ENCODE measurements around the gene HMBS. TPM values are rescaled to one million over a fixed set of nuclear protein-coding genes. Genes with fewer than 3 reads are reported as not detected.

HMBS gene
- total and polyA plus RNA-seq, 2 of the 8 experiments (the other 6 are each of a cell fraction or from before 2014, with no cell fraction given), result 69.3 to 109 TPM

DNA sequence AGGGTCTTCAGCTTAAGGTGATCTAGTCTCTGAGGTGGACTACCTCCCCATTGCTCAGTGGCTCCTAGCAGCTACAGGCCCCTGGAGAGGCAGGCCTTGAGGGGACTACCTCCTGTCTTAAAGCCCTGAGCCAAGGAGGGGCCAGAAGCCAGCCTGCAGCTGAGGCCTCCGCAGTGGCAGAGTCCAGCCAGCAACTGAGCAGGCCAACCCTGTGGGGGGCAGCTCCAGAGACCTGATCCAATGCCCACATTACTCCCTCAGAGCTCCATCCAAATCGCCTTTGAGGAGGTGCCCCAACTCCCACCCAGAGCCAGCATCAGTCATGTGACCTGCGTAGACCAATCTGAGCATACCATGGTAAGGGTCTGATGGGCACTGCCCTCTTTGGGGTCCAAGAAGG lies 25.2 kb downstream of the HMBS start:
- H3K23ac ChIP-seq (ENCODE audit: insufficient read length), result no peak overlapping the region
- no peak overlapping the region for H2BK20ac ChIP-seq (ENCODE audit: low read length)
- no peak overlapping the region for H4K5ac ChIP-seq (ENCODE audit: insufficient read length, low read depth, low read length)
- ChIA-PET POLR2A (ENCODE audit: partially characterized antibody) (interaction anchor here (0.6 to 10.6 kb wide), 7 partner anchors 8 to 162 kb away, joined by 3 to 139 read pairs (median 6); partner anchors contain the start of genes DPAGT1, HINFP and HMBS), CTCF (ENCODE audit: partially characterized antibody) (interaction anchor here (0.6 to 5.4 kb wide), 9 partner anchors 10 to 212 kb away, joined by 3 to 26 read pairs (median 6); partner anchors contain the start of gene HINFP)
- FAIRE-seq, result no peak
- H3K56ac ChIP-seq (replicated peaks; ENCODE audit: insufficient read length, low read depth, low read length), result no peak overlapping the region
- H3K79me2 ChIP-seq (ENCODE audit: control insufficient read depth in 1 of 2, insufficient read depth in 2 of 2, low read length in 2 of 2), result no peaks in the 10 kb centered on the region
- H2BK5ac ChIP-seq (ENCODE audit: low read depth, low read length), result no peak overlapping the region
- H3K23me2 ChIP-seq (ENCODE audit: low read depth, low read length), result peaks cover 12% of the 10 kb centered on the region
- no peak overlapping the region for H3K18ac ChIP-seq (ENCODE audit: extremely low read depth, low read length)
- H3K79me1 ChIP-seq (ENCODE audit: low read depth, low read length), result no peaks in the 10 kb centered on the region; the same call in 1 of the 2 replicates
- no peak overlapping the region for H4K8ac ChIP-seq (ENCODE audit: extremely low read depth, insufficient read depth, low read length)
- no peak overlapping the region for H2BK12ac ChIP-seq (ENCODE audit: low read depth, low read length)
- H3K9me3 ChIP-seq (ENCODE audit: insufficient read depth in 2 of 2, low read depth in 1 of 2, low read length in 1 of 2), result no peaks in the 10 kb centered on the region
- no peak overlapping the region for H3K14ac ChIP-seq (ENCODE audit: insufficient read length)
- H3K4me1 ChIP-seq (replicated peaks in 1 of 4; ENCODE audit: control insufficient read depth in 3 of 4, insufficient read depth in 4 of 4, low read length in 3 of 4), result peaks cover 0 to 20% (median 5%) of the 10 kb centered on the region in 4 experiments; a peak in 5 of 7 replicates
- DNase-seq (ENCODE audit: low read depth in 1 of 2, low spot score in 2 of 2), result no peak
- no peak overlapping the region for H2AFZ ChIP-seq (ENCODE audit: low read length)
- peaks cover 0 to 4% of the 10 kb centered on the region in 2 experiments for H4K20me1 ChIP-seq (replicated peaks in 1 of 2; ENCODE audit: control insufficient read depth in 1 of 2, insufficient read depth in 2 of 2, low read length in 2 of 2)
- peaks cover 2 to 20% (median 15%) of the 10 kb centered on the region in 4 experiments for H3K27me3 ChIP-seq (replicated peaks in 1 of 4; ENCODE audit: control insufficient read depth in 3 of 4, extremely low read depth in 1 of 4, insufficient read depth in 3 of 4, low read length in 3 of 4)
- H3K4me2 ChIP-seq (ENCODE audit: insufficient read depth in 1 of 2, low read depth in 2 of 2, low read length in 2 of 2), result no peak overlapping the region
- no peak overlapping the region for H2AK5ac ChIP-seq (ENCODE audit: low read depth, low read length)
- no peak overlapping the region for H2BK15ac ChIP-seq (ENCODE audit: low read length)
- H3K9ac ChIP-seq (replicated peaks in 1 of 4; ENCODE audit: extremely low read depth in 1 of 4, low read depth in 3 of 4, low read length in 3 of 4), result no peak overlapping the region
- H3K36me3 ChIP-seq (ENCODE audit: control insufficient read depth in 2 of 4, insufficient read depth in 4 of 4, low read length in 3 of 4), result no peaks in the 10 kb centered on the region; a peak in 1 of 8 replicates
- 81% methylated on average over 3 of the region's 3 CpGs; no CpG with 5 or more reads in 1 of the 2 experiments for WGBS, 2 experiments (ENCODE audit: extremely low coverage in 1 of 2, insufficient coverage in 1 of 2, insufficient read length in 1 of 2, insufficient replicate concordance in 2 of 2, low coverage in 1 of 2, low lambda C conversion rate in 2 of 2, missing lambda C conversion rate in 1 of 2)
- H2BK120ac ChIP-seq (replicated peaks; ENCODE audit: low read depth, low read length), result no peak overlapping the region
- H3K4me3 ChIP-seq (ENCODE audit: extremely low read depth in 1 of 4, insufficient read depth in 2 of 4, low read depth in 3 of 4, low read length in 4 of 4), result no peak overlapping the region
- no peak overlapping the region for H3K27ac ChIP-seq (ENCODE audit: low read depth, low read length)
- H3K4ac ChIP-seq (replicated peaks; ENCODE audit: insufficient read length, low read depth, low read length), result no peak overlapping the region
- no peak overlapping the region for H4K91ac ChIP-seq (replicated peaks; ENCODE audit: insufficient read length, low read length)
- TF ChIP-seq CEBPB (IDR thresholded peaks at IDR 0.05; ENCODE audit: low read depth, low read length) (no peak), EGR1 (IDR thresholded peaks at IDR 0.05; ENCODE audit: borderline replicate concordance, low read depth, low read length) (no peak), RXRA (IDR thresholded peaks at IDR 0.05; ENCODE audit: insufficient read depth, low read depth, low read length) (no peak)
